HCT116 (cell line): Measurements from ENCODE around the gene CCDC157. TPM values are rescaled to one million over a fixed set of nuclear protein-coding genes. Genes with fewer than 3 reads are reported as not detected.

Experiments
- ATAC-seq: fragments of 200-7000 bp; cut with Tn5 transposase; 2 replicates; pipeline ENCODE4 v1.9.1; 2020; ENCODE audit warnings: mild to moderate bottlenecking, moderate library complexity
- BruUV-seq: library from RNA; stranded (reverse); fragments of 400-500 nt; replicated peaks from 2 replicates; lab custom pipeline; 2021; lab: Mats Ljungman, UMichigan
- CTCF ChIA-PET: fragments of 300-600 bp; sonication (Branson Sonifier 250); formaldehyde crosslinking; loops from one replicate; lab custom pipeline; 2021; ENCODE audit warnings: antibody characterized with exemption; lab: Charles Lee
- POLR2A ChIA-PET: fragments of 300-600, 350-600 bp; sonication (Branson Sonifier 250); formaldehyde crosslinking; loops from one replicate; lab custom pipeline; 2021; ENCODE audit warnings: antibody characterized with exemption; lab: Charles Lee
- RAD21 ChIA-PET, 2 experiments: fragments of 300-600 bp; sonication (Branson Sonifier 250); formaldehyde crosslinking; loops; one replicate each; lab custom pipeline; 2023; ENCODE audit warnings: low total read pairs in 2 of 2; ENCODE audit not compliant: uncharacterized antibody in 2 of 2, unreplicated experiment in 2 of 2, low non-redundant PET in 1 of 2; lab: Charles Lee
- DNase-seq: peaks from one replicate; pipeline ENCODE4 v3.0.0-alpha.2; 2010; ENCODE audit warnings: low read depth, low spot score
- H2AFZ ChIP-seq: fragments of 200-600 bp; shearing (Covaris generic), sonication (generic); 2 replicates; pipeline ENCODE4 v1.6.1; 2017; ENCODE audit warnings: low read depth, mixed run types, mixed read lengths, antibody characterized with exemption, low read length; ENCODE audit not compliant: poor library complexity, severe bottlenecking
- H3K27ac ChIP-seq: 2 replicates; pipeline ENCODE4 v1.5.1; 2012; ENCODE audit warnings: low read depth, low read length
- H3K27me3 ChIP-seq: fragments of 200-600 bp; sonication (generic); 2 replicates; pipeline ENCODE4 v1.6.1; 2016; ENCODE audit warnings: mixed run types, low read length, mixed read lengths; ENCODE audit not compliant: insufficient read depth
- H3K36me3 ChIP-seq, 2 experiments: fragments of 200-500 bp in 1 of 2; fragments of 200-600 bp in 1 of 2; sonication (Bioruptor generic) in 1 of 2; sonication (generic) in 1 of 2; 2 replicates each; pipeline versions ENCODE4 v1.5.1 to v1.6.1; 2014 to 2016; ENCODE audit warnings: low read length in 2 of 2, inconsistent platforms in 1 of 2, mixed read lengths in 1 of 2, mixed run types in 1 of 2; ENCODE audit not compliant: insufficient read depth in 2 of 2, control insufficient read depth in 1 of 2
- H3K4me1 ChIP-seq, 2 experiments: fragments of 200-600 bp in 1 of 2; sonication (generic) in 1 of 2; 2 replicates each; pipeline versions ENCODE4 v1.5.1 to v1.6.1; 2012 to 2017; ENCODE audit warnings: low read length in 2 of 2, inconsistent platforms in 1 of 2, mild to moderate bottlenecking in 1 of 2, mixed read lengths in 1 of 2, mixed run types in 1 of 2, moderate library complexity in 1 of 2; ENCODE audit not compliant: insufficient read depth in 2 of 2, control insufficient read depth in 1 of 2
- H3K4me2 ChIP-seq: fragments of 200-600 bp; sonication (generic); 2 replicates; pipeline ENCODE4 v1.6.1; 2017; ENCODE audit warnings: mixed run types, low read length, mixed read lengths
- H3K4me3 ChIP-seq, 2 experiments: fragments of 200-600 bp in 1 of 2; sonication (generic) in 1 of 2; replicated peaks in 1 of 2; 2 replicates each; pipeline ENCODE4 v1.5.1; 2011 to 2016; ENCODE audit warnings: low read length in 2 of 2, control low read depth in 1 of 2, low read depth in 1 of 2, mild to moderate bottlenecking in 1 of 2, mixed read lengths in 1 of 2, mixed run types in 1 of 2
- H3K79me2 ChIP-seq: fragments of 200-600 bp; sonication (generic); 2 replicates; pipeline ENCODE4 v1.6.1; 2017; ENCODE audit warnings: mild to moderate bottlenecking, mixed run types, low read length, moderate library complexity, mixed read lengths; ENCODE audit not compliant: insufficient read depth
- H3K9ac ChIP-seq: fragments of 200-600 bp; sonication (generic); 2 replicates; pipeline ENCODE4 v1.6.1; 2016; ENCODE audit warnings: low read length, mixed read lengths
- H3K9me2 ChIP-seq: fragments of 200-600 bp; sonication (generic), shearing (Covaris generic); 2 replicates; pipeline ENCODE4 v1.6.1; 2017; ENCODE audit warnings: mixed run types, mild to moderate bottlenecking, moderate library complexity; ENCODE audit not compliant: insufficient read depth
- H3K9me3 ChIP-seq, 2 experiments: fragments of 200-500 bp in 1 of 2; fragments of 200-600 bp in 1 of 2; sonication (Bioruptor generic) in 1 of 2; sonication (generic) in 1 of 2; 2 replicates each; pipeline ENCODE4 v1.6.1; 2014 to 2017; ENCODE audit warnings: low read length in 2 of 2, mixed read lengths in 2 of 2, inconsistent platforms in 1 of 2, low read depth in 1 of 2, mild to moderate bottlenecking in 1 of 2, mixed run types in 1 of 2, moderate library complexity in 1 of 2; ENCODE audit not compliant: control insufficient read depth in 1 of 2, insufficient read depth in 1 of 2
- H4K20me1 ChIP-seq: fragments of 200-600 bp; sonication (generic), shearing (Covaris generic); 2 replicates; pipeline ENCODE4 v1.6.1; 2017; ENCODE audit warnings: mixed run types, mild to moderate bottlenecking, moderate library complexity; ENCODE audit not compliant: insufficient read depth
- CTCF ChIP-seq, 3 experiments: fragments of 200-600 bp in 1 of 3; sonication (generic) in 1 of 3; IDR thresholded peaks in 2 of 3; conservative IDR thresholded peaks in 1 of 3; 2 replicates each; pipeline ENCODE4 v1.5.1; 2012 to 2017; ENCODE audit warnings: low read depth in 2 of 3, low read length in 2 of 3, antibody characterized with exemption in 1 of 3, borderline replicate concordance in 1 of 3, control low read depth in 1 of 3, mild to moderate bottlenecking in 1 of 3, mixed read lengths in 1 of 3, mixed run types in 1 of 3, moderate library complexity in 1 of 3; ENCODE audit not compliant: insufficient read depth in 1 of 3
- ELF1 ChIP-seq: IDR thresholded peaks from 2 replicates; pipeline ENCODE4 v1.6.1; 2012; ENCODE audit warnings: low read depth, borderline replicate concordance
- RAD21 ChIP-seq: IDR thresholded peaks from 2 replicates; pipeline ENCODE4 v1.6.1; 2012; ENCODE audit warnings: low read depth, mild to moderate bottlenecking
- ZFX ChIP-seq: fragments of 450-650 bp; IDR thresholded peaks from 2 replicates; pipeline ENCODE4 v1.6.1; 2017
- intact Hi-C: fragments of 100-400 bp; cut with micrococcal nuclease; formaldehyde crosslinking; loops from 2 replicates; pipeline ENCODE4 v1.10.0; 2022
- total RNA-seq: library from RNA; stranded (reverse); gene quantifications from one replicate; pipeline ENCODE4 v1.2.1, GENCODE V29; 2021; ENCODE audit not compliant: unreplicated experiment

The CCDC157 gene
- total RNA-seq, 1 experiment from 2014 or later: 2.1 TPM

DNA sequence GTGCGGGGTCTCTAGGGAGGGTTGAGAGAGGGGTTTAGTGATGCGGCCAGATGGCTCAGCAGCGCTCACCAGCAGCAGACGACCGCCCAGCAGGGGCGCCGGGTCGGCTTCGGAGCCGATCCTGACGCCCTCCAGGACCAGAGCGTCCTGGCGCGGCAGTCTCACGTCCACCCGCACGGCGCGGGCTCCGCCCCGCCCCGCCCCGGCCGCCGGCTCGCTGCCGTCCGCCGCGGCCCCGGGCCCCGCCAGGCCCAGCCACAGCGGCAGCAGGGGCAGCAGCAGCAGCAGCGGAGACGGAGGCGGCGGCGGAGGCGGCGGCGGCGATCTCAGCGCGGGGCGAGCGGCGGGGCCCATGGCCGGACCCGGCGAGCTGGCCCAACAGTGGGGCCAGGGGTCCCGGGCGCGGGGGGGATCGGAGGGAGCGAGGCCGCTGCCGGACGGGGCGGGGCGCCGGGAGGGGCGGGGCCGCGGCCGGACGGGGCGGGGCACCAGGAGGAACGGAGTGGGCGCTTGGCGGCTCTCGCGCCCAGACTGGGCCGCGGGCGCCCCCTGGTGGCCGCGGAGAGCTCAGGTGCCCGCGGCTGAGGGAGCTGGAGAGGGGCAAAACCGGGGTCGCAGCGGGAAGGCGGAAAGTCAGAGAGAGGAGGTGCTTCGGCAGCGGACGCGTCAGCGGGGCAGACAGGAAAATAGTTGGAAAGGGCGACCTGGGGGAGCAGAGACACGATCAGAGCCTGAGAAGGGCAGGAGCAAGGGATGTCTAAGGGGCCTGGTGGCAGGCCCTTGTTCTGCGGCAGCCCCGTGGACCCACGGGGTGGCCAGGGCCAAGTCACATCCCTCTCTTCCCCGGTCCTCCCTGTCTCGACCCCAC is 30.4 kb downstream of the CCDC157 start, which contains the start of gene RNF215:
TSS of gene RNF215 (minus strand) at position 452 of the 868 bp plus-strand sequence. CDS start at position 354, 98 bp downstream.
- no TSS peak for BruUV-seq
- DNase-seq (peak; percentile 44), ATAC-seq (peak; percentile 88)
- peak within 1 kb of the TSS; percentile 60 to 68 for H3K4me3 ChIP-seq
- H3K9me3 ChIP-seq: peaks cover 0 to 7% of the 10 kb centered on the region in 2 experiments; a peak in 2 of 4 replicates
- CTCF ChIA-PET: interaction anchor here (0.5 to 3.1 kb wide), 16 partner anchors 10 to 278 kb away, joined by 3 to 57 read pairs (median 5); partner anchors contain the start of genes CASTOR1, CCDC157, SEC14L2 and SF3A1
- peak within 1 kb of the TSS; percentile 65 for H3K9ac ChIP-seq
- intact Hi-C loops: loop anchor here (1.0 to 2.0 kb wide), 2 partner anchors 99 to 278 kb away; no protein-coding TSS in a partner anchor
- 0 out of 4 replicates have a peak, but pooled peaks cover 0 to 4% of the 10 kb centered on the region in 2 experiments for H3K36me3 ChIP-seq
- H4K20me1 ChIP-seq: no peaks in the 10 kb centered on the region
- H3K27ac ChIP-seq: peak within 1 kb of the TSS; percentile 69
- H3K4me2 ChIP-seq: peak within 1 kb of the TSS; percentile 84
- H3K9me2 ChIP-seq: no peaks in the 10 kb centered on the region
- RAD21 ChIA-PET: interaction anchor here (0.7 to 1.2 kb wide), 4 partner anchors 37 to 279 kb away, joined by 4 to 12 read pairs (median 4); no protein-coding TSS in a partner anchor
- no peaks in the 10 kb centered on the region for H3K79me2 ChIP-seq
- H3K27me3 ChIP-seq: no peaks in the 10 kb centered on the region
- peak within 1 kb of the TSS; percentile 35 for H2AFZ ChIP-seq
- POLR2A ChIA-PET: interaction anchor here (0.6 to 1.2 kb wide), 4 partner anchors 37 to 99 kb away, joined by 3 to 10 read pairs (median 4); partner anchors contain the start of gene TBC1D10A
- TF ChIP-seq ZFX (peak; percentile 83), ELF1 (no peak), RAD21 (peak; percentile 88), CTCF (IDR thresholded peaks at IDR 0.05 in 2 of 3, conservative IDR thresholded peaks at IDR 0.05 in 1 of 3; ENCODE audit: borderline replicate concordance in 1 of 3, insufficient read depth in 1 of 3, low read depth in 2 of 3, low read length in 2 of 3) (peak; percentile 77 to 78 (median 78))
- TF ChIP-seq, all 23 proteins: peak for 3
- peaks cover 3 to 31% of the 10 kb centered on the region in 2 experiments; a peak in 3 of 4 replicates for H3K4me1 ChIP-seq
